Renal cortical epithelial cell (primary cell): ENCODE results near the gene ASTN1. TPM values are rescaled to one million over a fixed set of nuclear protein-coding genes. Genes with fewer than 3 reads are reported as not detected.

Experiments
- DNase-seq: peaks from one replicate; pipeline ENCODE4 v3.0.0-alpha.2; 2011; ENCODE audit warnings: low read depth
- total RNA-seq: library from RNA; depleted of rRNA; stranded (reverse); fragments of >200 nt; gene quantifications from 2 replicates; pipeline ENCODE4 v1.2.3, GENCODE V29; 2014

Gene ASTN1
- total RNA-seq, 1 donor from 2014 or later: 0.05 TPM

DNA sequence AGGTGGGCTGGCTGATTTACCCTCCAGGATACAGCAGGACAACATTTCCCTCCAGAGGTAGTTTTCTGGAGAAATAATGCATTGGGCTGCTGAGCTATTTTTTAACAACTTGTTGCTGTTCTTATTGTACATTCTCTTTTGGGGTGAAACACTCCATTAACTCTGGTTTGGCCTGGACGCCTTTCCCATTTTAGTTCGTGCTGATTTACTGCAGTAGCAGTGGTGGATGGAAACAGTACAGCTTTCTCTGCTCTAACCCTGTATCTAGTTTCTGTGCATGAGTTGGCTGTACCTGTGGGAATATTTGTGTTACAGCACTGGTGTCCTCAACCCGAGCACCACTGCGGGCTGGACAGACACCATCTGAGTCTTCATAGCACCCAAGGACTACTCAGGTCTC lies 325.3 kb downstream of the ASTN1 start:
- DNase-seq: peak; percentile 28

DNA sequence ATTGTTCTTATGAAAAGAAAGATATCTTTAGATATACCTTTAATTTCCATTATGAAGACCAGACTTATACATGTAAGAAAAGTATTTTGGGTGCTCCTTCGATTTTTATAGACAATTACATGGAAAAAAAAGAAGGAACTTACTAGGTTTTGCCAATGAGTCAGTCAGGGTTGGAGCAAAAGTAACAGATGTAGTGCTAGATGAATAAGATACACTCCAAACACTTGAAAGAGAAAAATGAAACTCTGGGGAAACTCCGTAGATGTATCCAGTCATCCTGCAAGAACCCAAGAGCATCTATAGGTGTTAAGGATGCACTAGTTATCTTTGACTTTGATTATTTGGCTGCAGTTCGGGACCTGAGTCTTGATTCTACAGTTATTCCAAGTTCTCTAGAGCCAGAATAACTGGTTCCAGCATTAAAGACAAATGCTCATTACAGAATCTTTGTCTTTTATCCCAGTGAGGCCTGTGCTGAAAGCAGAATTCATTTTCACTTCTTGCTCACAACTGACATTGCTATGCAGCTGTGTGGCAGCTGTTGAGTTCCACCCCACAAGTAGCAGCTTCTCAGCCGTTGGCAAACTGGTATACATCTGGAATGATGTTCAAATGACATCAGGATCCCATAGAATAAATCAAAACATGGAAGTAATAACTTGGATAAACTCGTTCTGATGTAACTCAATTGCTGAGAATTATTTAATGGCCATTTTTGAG lies 326.1 kb downstream of the ASTN1 start:
- DNase-seq: no peak

DNA sequence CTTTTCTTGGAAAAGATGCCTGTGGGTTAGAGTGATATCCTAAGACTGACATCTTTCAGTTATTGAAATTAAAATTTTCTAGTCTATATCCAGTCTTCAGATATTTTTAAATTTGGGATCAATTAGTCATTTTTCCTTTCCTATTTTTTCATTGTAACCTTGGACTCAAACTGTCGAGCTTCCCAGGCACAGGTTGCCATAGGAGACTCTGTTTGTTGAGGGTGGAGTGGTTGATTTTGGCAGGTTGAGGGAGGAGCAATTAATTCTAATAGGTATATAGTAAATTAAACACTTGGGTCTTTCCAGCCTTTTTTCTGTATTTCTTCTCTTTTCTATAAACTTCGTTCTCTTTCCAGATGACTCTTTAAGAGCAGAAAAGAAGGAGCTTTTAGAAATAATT lies 326.8 kb downstream of the ASTN1 start:
- DNase-seq: no peak

DNA sequence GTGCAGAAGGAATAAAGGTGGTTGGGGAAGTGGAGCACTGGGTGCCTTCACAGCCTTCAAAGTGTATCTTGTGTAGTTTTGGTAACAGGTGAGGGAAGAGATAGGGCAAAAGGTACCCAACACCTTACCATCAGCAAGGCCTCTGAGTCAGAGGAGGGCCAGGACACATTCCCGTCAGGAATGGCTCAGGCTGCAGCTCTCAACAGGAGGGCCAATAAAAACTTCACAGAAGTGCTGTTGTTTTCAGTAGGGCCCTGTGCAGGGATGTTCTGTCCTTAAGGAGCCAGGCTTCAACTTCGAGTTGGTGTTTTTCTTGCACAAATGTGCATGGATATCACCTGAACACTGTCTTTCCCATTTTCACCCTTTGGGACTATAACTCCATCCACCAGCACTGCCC lies 333.4 kb downstream of the ASTN1 start:
- no peak for DNase-seq

DNA sequence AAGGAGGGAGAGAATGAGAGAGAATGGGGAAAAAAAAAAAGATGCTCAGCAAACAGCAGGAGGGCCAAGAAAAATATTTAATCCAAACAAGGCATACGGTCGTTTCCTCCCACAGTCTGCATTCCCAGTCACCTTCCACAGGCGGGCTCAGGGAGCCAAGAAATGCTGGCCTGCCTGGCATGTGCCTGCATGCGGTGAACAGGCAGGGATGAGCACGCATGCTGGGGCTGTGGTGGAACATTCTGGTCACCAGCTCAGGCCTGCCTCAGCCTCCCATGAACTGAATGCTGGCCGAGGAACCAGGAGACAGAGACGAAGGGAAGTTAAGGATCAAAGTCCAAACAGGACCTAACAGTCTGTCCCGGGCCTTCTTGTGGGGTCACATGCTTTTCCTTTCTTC lies 335.3 kb downstream of the ASTN1 start:
- DNase-seq: no peak

DNA sequence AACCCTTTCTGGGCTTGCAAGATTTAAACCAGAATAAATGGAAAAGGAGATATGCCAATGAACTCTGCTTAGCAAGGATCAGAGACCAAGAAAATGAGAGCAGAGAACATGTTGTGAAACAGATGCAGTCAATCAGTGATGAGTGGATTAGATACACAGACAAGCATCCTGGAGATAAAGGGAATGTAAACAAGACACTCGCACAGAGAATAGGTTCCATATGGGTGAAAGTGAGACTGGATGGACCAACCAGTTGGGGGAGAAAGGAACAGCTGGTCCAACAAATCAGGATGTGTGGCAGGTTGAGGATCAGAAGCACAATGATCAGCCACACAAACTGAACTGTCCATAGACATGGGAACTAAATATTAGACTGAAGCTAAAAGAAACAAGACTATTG lies 338.2 kb downstream of the ASTN1 start:
- DNase-seq: no peak

DNA sequence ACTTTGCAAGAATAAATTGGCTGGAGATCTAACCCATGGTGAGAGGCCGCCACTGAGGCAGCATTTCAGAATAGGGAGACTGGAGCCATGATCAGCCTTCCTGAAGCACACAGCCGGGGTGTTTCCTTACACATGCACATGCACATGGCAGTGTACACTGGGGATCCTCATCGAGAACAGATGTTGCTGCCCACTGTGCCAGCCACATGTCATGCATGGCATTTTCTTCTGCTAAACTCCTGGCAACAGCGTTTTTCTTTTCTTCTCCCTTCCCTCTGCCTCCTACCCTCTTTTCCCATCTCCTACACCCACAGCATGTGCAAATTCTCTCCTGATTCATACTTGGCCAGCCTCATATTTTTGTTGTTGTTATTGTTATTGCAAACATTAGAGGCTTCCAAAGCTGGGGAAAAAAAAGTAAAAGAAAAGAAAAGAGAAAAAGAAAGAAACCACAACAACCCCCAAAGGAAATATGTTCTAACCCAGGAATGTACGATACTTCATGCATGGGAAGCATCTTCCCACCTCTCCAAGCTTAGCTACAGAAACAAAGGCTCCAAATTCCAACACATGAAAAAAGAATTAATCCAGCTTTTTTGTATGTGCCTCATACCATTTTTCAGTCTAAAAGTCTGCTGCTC lies 344.0 kb downstream of the ASTN1 start:
- DNase-seq: peak; percentile 19

DNA sequence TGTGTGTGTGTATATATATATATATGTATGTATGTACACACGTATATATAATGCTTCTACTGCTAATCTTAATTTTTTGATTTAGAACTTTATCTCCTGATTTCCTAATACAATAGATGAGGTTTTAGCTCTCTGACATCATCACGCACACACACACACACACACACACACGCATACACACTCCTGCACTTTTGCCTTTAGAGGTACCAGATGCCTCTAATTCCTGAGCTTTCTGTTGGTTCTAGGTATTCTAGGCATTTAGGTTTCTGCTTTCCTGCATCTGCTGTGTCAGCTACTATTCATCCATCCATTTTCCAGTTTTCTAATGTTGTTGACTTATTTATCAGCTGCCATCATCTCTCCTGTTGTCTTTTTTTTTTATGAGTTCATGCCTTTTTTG lies 348.3 kb downstream of the ASTN1 start:
- no peak for DNase-seq

DNA sequence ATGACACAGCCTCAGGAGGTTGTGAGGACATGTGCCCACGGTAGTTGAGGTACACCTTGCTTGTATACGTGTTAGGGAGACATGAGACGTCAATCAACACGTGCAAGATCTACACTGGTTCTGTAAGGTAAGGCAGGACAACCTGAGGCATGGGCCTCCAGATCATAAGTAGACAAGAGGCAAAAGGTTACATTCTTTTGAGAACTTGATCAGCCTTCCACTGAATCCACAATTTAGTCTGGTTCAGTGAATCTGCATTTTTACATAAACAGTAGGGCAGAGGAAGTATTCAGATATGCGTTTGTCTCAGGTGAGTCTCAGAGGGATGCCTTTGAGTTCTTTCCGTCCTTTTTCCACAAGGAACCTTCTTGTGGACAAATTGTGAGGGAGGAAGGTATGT lies 348.9 kb downstream of the ASTN1 start:
- DNase-seq: no peak

DNA sequence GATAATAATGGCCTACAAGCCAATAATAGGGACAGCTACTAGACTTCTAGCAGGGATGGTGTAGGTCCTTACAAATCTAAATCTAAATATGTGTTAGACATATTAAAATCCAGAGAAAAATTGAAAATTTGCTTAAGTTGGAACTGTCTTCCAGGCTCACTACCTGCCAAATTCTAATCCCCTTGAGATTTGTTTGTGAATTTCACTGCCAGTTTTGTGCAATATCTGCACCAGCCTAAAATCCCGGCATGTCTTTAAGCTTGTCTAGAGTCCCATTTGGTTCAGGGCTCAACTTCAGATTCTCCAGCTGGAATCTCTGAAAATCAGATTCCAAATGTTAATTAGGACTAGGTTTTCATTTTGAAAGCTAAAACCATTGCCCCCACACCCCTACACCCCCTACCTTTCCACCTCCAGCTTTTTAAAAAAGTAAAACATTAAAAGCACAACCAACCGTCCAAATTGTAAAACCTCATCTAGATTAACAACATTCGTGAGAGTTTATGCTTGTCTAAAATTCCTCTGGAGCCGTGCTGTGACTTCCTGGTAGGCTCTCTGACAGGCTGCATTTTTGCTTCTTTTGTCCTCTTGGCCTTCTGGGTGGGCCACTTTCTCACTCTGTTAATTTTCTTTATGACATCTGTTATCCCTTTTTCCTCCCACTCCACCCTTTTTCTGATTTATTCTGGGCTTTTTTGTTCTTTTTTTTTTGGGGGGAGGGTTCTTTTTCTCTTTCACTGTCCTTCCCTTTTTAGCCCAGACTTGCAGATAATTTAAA lies 352.8 kb downstream of the ASTN1 start:
- no peak for DNase-seq

DNA sequence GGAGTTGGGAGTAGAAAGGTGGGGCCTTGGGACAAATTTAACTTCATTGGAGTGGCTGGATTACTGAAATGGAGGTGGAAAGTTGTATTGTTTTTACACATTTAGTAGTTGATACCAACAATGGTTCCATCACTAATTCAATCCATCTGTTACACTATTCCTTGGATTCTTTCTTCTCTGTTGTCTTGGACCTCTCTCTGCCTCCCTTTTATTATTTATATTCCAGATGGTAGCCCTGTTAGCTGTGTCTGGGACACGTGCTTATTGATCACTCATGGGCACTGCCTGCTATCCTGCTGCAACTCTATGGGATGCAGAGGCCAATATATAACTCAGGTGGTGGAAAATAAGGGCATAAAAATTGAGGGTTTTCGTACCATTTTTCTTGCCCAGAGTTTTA lies 355.2 kb downstream of the ASTN1 start:
- no peak for DNase-seq

Other genes starting within 250 kb of the ASTN1 start
- not detected in 2 replicates for gene BRINP2, start 6.2 kb upstream of the ASTN1 start, total RNA-seq